PC-3 (cell line): ENCODE results near the gene DNAH1.

Experiments used
- CTCF ChIP-seq: fragments of 300-600 bp; sonication (generic); conservative IDR thresholded peaks from 2 replicates; pipeline ENCODE4 v1.5.1; 2017; ENCODE audit warnings: antibody characterized with exemption, low read depth, mild to moderate bottlenecking, low read length
- EZH2 ChIP-seq: fragments of 300-600 bp; sonication (generic); IDR thresholded peaks from one replicate; pipeline ENCODE4 v1.6.1; 2017; ENCODE audit warnings: antibody characterized with exemption, mild to moderate bottlenecking, low read length; ENCODE audit not compliant: unreplicated experiment
- EZH2phosphoT487 ChIP-seq: fragments of 300-600 bp; sonication (generic); IDR thresholded peaks from 2 replicates; pipeline ENCODE4 v1.6.1; 2018; ENCODE audit warnings: mild to moderate bottlenecking, antibody characterized with exemption, low read length, borderline replicate concordance

GRCh38 chr3:52311576-52312119 is 4.5 kb upstream of the DNAH1 start:
- TF ChIP-seq EZH2 (no peak), CTCF (no peak), EZH2phosphoT487 (no peak)
